Epithelial cell of esophagus (primary cell): Measurements from ENCODE around the gene SPIN1.

Source experiments
- DNase-seq: peaks from one replicate; pipeline ENCODE4 v3.0.0; 2010; ENCODE audit warnings: low read depth
- H3K4me3 ChIP-seq: 2 replicates; pipeline ENCODE4 v1.5.1; 2011; ENCODE audit warnings: mild to moderate bottlenecking, low read length, control low read depth
- TF ChIP-seq, protein P1 (sequence below): IDR thresholded peaks from 2 replicates; pipeline ENCODE4 v1.5.1; 2011; ENCODE audit warnings: low read depth, mild to moderate bottlenecking, low read length, control low read depth, inconsistent platforms; ENCODE audit not compliant: insufficient read depth; ENCODE audit errors: missing control alignments

SPIN1 gene

DNA sequence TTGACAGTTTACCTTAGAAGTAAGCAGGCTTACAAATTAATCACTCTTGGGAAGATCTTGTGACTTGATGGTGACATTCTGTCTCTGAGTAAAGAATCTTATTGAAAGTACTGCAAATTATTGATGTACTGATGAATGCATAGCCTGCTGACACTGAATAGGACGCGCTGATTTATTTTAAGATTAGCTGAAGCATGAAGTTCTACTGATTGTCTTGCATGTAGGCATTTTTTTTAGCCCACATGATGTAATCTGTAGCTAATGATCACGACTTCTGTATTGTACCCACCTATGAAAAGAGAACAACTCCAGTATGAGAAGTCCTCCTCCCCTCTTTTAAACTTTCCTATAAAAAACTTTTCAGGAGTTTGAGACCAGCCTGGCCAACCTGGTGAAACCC, 28.3 kb upstream of the SPIN1 start:
- TF ChIP-seq, protein P1, sequence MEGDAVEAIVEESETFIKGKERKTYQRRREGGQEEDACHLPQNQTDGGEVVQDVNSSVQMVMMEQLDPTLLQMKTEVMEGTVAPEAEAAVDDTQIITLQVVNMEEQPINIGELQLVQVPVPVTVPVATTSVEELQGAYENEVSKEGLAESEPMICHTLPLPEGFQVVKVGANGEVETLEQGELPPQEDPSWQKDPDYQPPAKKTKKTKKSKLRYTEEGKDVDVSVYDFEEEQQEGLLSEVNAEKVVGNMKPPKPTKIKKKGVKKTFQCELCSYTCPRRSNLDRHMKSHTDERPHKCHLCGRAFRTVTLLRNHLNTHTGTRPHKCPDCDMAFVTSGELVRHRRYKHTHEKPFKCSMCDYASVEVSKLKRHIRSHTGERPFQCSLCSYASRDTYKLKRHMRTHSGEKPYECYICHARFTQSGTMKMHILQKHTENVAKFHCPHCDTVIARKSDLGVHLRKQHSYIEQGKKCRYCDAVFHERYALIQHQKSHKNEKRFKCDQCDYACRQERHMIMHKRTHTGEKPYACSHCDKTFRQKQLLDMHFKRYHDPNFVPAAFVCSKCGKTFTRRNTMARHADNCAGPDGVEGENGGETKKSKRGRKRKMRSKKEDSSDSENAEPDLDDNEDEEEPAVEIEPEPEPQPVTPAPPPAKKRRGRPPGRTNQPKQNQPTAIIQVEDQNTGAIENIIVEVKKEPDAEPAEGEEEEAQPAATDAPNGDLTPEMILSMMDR, result no peak
- no peak for DNase-seq
- H3K4me3 ChIP-seq, result no peak overlapping the region

DNA sequence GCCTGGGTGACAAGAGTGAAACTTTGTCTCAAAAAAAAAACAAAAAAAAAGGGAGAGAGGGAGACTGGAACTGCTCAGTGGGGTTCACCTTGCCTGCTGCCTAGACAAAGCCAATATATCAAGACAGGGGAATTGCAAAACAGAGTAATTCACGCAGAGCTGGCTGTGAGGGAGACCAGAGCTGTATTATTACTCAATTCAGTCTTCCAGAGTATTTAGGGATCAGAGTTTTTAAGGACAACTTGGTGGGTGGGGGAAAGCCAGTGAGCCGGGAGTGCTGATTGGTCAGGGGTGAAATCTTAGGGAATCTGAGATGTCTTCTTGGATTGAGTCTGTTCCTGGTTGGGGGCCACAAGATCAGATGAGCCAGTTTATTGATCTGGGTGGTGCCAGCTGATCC, 25.6 kb upstream of the SPIN1 start:
- TF ChIP-seq, protein P1, result no peak
- H3K4me3 ChIP-seq, result no peak overlapping the region
- DNase-seq, result no peak

DNA sequence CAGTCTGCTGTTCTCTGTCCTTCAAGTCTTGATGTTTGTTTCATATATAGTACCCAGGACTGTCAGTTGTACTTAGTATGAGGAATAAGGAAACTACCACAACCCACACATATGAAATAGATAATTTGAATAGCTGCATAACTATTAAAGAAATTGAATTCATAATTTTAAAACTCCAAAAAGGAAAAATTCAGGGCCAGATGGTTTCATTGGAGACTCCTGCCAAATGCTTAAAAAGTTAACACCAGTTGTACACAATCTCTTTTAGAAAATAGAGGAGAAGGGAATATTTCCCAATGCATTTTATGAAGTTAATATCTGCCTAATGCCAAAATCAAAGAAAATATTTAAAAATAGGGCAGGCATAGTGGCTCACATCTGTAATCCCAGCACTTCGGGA, 24.6 kb upstream of the SPIN1 start:
- H3K4me3 ChIP-seq, result no peak overlapping the region
- DNase-seq, result no peak
- TF ChIP-seq, protein P1, result no peak

DNA sequence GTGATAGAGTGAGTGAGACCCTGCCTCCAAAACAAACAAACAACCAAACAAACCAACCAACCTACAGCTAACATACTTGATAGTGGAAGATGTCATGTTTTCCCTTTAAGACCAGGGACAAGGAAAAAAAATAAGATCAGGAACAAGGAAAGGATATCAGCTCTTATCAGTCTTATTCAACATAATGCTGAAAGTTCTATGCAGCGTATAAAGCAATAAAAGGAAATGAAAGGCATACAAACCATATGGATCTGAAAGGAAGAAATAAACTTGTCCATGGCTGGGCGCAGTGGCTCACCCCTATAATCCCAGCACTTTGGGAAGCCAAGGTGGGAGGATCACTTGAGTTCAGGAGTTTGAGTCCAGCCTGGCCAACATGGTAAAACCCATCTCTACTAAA, 23.5 kb upstream of the SPIN1 start:
- DNase-seq, result no peak
- TF ChIP-seq, protein P1, result no peak
- H3K4me3 ChIP-seq, result no peak overlapping the region

DNA sequence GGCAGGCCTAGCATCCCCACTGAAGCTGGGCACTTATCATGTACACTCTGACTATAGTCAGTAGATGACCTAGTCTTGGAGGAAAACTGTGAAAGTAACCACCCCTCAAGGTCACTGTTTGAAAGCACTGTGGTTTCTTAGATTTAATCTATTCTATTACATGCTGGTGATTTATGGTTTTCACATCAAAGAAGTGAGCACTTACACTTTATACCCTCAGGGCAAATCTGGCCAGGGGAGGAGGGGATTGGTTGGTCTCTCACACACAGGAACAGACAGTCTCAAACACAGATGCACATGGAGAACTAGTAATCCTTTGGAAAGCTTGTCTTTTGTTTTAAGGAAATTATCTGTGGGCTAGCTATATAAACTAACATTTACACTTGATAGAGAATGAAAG, 17.9 kb upstream of the SPIN1 start:
- no peak overlapping the region for H3K4me3 ChIP-seq
- TF ChIP-seq, protein P1, result no peak
- DNase-seq, result no peak

DNA sequence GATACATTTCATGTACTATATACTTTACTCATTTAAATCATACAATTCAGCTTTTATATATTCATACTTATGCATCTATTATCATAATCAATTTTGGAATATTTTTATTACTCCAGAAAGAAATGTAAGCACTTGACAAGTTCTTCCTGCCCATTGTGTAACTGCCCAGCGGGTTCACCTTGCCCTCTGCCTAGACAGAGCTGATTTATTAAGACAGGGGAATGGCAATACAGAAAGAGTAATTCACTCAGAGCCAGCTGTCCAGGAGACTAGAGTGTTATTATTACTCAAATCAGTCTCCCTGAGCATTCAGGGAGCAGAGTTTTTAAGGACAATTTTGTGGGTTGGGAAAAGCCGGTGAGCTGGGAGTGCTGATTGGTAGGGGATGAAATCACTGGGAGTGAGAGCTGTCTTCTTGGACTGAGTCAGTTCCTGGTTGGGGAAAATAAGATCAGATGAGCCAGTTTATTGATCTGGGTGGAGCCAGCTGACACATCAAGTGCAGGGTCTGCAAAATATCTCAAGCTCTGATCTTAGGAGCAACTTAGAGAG, 16.1 kb upstream of the SPIN1 start:
- TF ChIP-seq, protein P1, result no peak
- no peak for DNase-seq

DNA sequence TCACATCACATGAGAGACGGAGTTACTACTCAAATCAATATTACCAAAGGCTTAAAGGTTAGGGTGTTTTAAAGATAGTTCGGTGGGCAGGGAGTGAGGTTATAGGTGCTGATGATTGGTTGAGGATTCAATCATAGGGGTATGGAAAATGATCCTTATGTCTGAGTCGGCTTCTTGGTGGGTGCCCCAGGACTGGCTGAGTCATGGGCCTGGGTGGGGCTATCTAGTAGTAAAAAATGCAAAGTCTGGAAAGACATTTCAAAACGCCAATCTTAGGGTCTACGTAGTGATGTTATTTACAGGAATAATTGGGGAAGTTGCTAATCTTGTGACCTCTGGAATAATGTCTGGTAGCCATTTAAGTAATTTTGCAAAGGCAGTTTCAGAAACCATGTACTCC, 15.2 kb upstream of the SPIN1 start:
- no peak overlapping the region for H3K4me3 ChIP-seq
- TF ChIP-seq, protein P1, result no peak
- no peak for DNase-seq

More for the DNA sequence above, 16.1 kb upstream of the SPIN1 start:
- H3K4me3 ChIP-seq, result no peak overlapping the region
